NOMO-1 (cell line): ENCODE results near the gene DYNC2I2.
"Not testable (repeated sequence)": the region's sequence is repeated elsewhere in the genome, so short reads cannot be mapped to it uniquely, and the experiment has no call there.

Experiments
- DNase-seq, 2 experiments: peaks; one replicate each; lab custom pipeline; 2025; ENCODE audit not compliant: unreplicated experiment in 2 of 2; lab: John Stamatoyannopoulos, UW

Gene DYNC2I2

GRCh38 chr9:128656416-128657343 lies at the start of gene DYNC2I2:
Gene DYNC2I2, minus strand, starts transcription at chr9:128656847. Its CDS starts 121 bp downstream, at chr9:128656726.
- peak; percentile 88 to 91 for DNase-seq

- DNase-seq, result no peak
These were observed 49.4 kb upstream of the DYNC2I2 start for GRCh38 chr9:128706045-128706444.

GRCh38 chr9:128705051-128705965 lies 48.7 kb upstream of the DYNC2I2 start:
- no peak for DNase-seq

- no peak for DNase-seq
These were observed 47.7 kb upstream of the DYNC2I2 start for GRCh38 chr9:128704356-128704670.

GRCh38 chr9:128703616-128704355 lies 47.1 kb upstream of the DYNC2I2 start:
- no peak for DNase-seq

GRCh38 chr9:128702949-128703615 lies 46.4 kb upstream of the DYNC2I2 start:
- peak in 1 of 2 experiments; percentile 9 for DNase-seq

GRCh38 chr9:128702445-128702948 lies 45.9 kb upstream of the DYNC2I2 start, which contains the start of gene PKN3:
Gene PKN3, plus strand, starts transcription at chr9:128702503. Its CDS starts 413 bp downstream, at chr9:128702916.
- DNase-seq, result peak; percentile 69 to 89

GRCh38 chr9:128701227-128701854 lies 44.7 kb upstream of the DYNC2I2 start:
- no peak for DNase-seq

GRCh38 chr9:128699096-128699795 lies 42.6 kb upstream of the DYNC2I2 start:
- not testable (repeated sequence) for DNase-seq

- no peak for DNase-seq
These were observed 40.5 kb upstream of the DYNC2I2 start for GRCh38 chr9:128696923-128697707.

- DNase-seq, result no peak
These were observed 37.7 kb upstream of the DYNC2I2 start for GRCh38 chr9:128694344-128694743.

- DNase-seq, result not testable (repeated sequence)
These were observed 37.1 kb upstream of the DYNC2I2 start for GRCh38 chr9:128693738-128694137.

GRCh38 chr9:128690684-128691034 lies 34.0 kb upstream of the DYNC2I2 start:
- no peak for DNase-seq

GRCh38 chr9:128689820-128690683 lies 33.4 kb upstream of the DYNC2I2 start:
- peak in 1 of 2 experiments; percentile 16 for DNase-seq

- DNase-seq, result peak; percentile 41 to 62
These were observed 32.7 kb upstream of the DYNC2I2 start for GRCh38 chr9:128689293-128689774.

GRCh38 chr9:128688501-128689292 lies 32.0 kb upstream of the DYNC2I2 start, which contains the start of gene SET:
Gene SET, plus strand, starts transcription at chr9:128689222. Its CDS starts 361 bp downstream, at chr9:128689583.
- peak; percentile 90 to 96 for DNase-seq
